HepG2 (cell line): ENCODE results near the gene HADHA. TPM values are rescaled to one million over a fixed set of nuclear protein-coding genes. Genes with fewer than 3 reads are reported as not detected.
A peak's percentile ranks its signal among the peaks of the same experiment; 100 is the strongest.

Source experiments
- FOSL2 ChIP-seq: sonication (generic); formaldehyde crosslinking; IDR thresholded peaks from 2 replicates; pipeline ENCODE4 v1.4.0; 2020; ENCODE audit warnings: missing genetic modification reagents
- FOXO1 ChIP-seq: sonication (generic); formaldehyde crosslinking; IDR thresholded peaks from 2 replicates; pipeline ENCODE4 v1.4.0; 2020; ENCODE audit warnings: missing genetic modification reagents
- HMG20A ChIP-seq: IDR thresholded peaks from 2 replicates; pipeline ENCODE4 v1.6.1; 2016; ENCODE audit warnings: borderline replicate concordance
- HNF4A ChIP-seq: sonication (generic); formaldehyde crosslinking; IDR thresholded peaks from 2 replicates; pipeline ENCODE4 v1.4.0; 2020; ENCODE audit warnings: missing genetic modification reagents
- KLF16 ChIP-seq, 2 experiments: sonication (generic) in 1 of 2; formaldehyde crosslinking in 1 of 2; IDR thresholded peaks; 2 replicates each; pipeline versions ENCODE4 v1.6.1 to v1.8.0; 2016 to 2023; ENCODE audit warnings: missing genetic modification reagents in 2 of 2, missing compliant biosample characterization in 1 of 2
- LRRFIP1 ChIP-seq: sonication (generic); formaldehyde crosslinking; conservative IDR thresholded peaks from 2 replicates; pipeline ENCODE4 v1.4.0; 2020; ENCODE audit warnings: missing genetic modification reagents
- MAX ChIP-seq: IDR thresholded peaks from 2 replicates; pipeline ENCODE4 v1.6.1; 2012; ENCODE audit warnings: inconsistent platforms
- NCOA2 ChIP-seq: sonication (generic); formaldehyde crosslinking; IDR thresholded peaks from 2 replicates; pipeline ENCODE4 v1.8.0; 2022; ENCODE audit warnings: inconsistent platforms
- NFIC ChIP-seq: IDR thresholded peaks from 2 replicates; pipeline ENCODE4 v1.6.1; 2012; ENCODE audit warnings: mild to moderate bottlenecking, low read length, inconsistent platforms
- ONECUT2 ChIP-seq: sonication (generic); formaldehyde crosslinking; IDR thresholded peaks from 2 replicates; pipeline ENCODE4 v1.4.0; 2020; ENCODE audit warnings: missing genetic modification reagents
- SAP130 ChIP-seq: IDR thresholded peaks from 2 replicates; pipeline ENCODE4 v1.6.1; 2016; ENCODE audit warnings: low read depth
- SMAD3 ChIP-seq: sonication (generic); formaldehyde crosslinking; IDR thresholded peaks from 2 replicates; pipeline ENCODE4 v1.4.0; 2020; ENCODE audit warnings: missing genetic modification reagents
- TEAD3 ChIP-seq: optimal IDR thresholded peaks from 2 replicates; pipeline ENCODE3; 2016; ENCODE audit warnings: borderline replicate concordance
- TGIF2 ChIP-seq: IDR thresholded peaks from 2 replicates; pipeline ENCODE4 v1.6.1; 2016; ENCODE audit warnings: control low read depth, missing compliant biosample characterization
- ZFYVE20 ChIP-seq: sonication (generic); formaldehyde crosslinking; IDR thresholded peaks from 2 replicates; pipeline ENCODE4 v1.8.0; 2023; ENCODE audit warnings: low read depth, mild to moderate bottlenecking, moderate library complexity, missing genetic modification reagents, borderline replicate concordance
- ZNF234 ChIP-seq: sonication (generic); formaldehyde crosslinking; conservative IDR thresholded peaks from 2 replicates; pipeline ENCODE4 v1.5.1; 2020; ENCODE audit warnings: mild to moderate bottlenecking, missing genetic modification reagents
- ZNF644 ChIP-seq: IDR thresholded peaks from 2 replicates; pipeline ENCODE4 v1.6.1; 2016; ENCODE audit warnings: low read depth
- ZNF781 ChIP-seq: sonication (generic); formaldehyde crosslinking; IDR thresholded peaks from 2 replicates; pipeline ENCODE4 v1.5.1; 2020; ENCODE audit warnings: borderline replicate concordance, mild to moderate bottlenecking, missing genetic modification reagents; ENCODE audit errors: not compliant biosample characterization
- polyA plus RNA-seq, 8 experiments: library from polyadenylated mRNA; depleted of rRNA in 3 of 8; stranded (reverse) in 7 of 8; unstranded in 1 of 8; fragments of >200 nt; fragmentation: Illumina TruSeq in 4 of 8; extraction: Trizol in 4 of 8; gene quantifications; 2 replicates each; pipeline versions ENCODE4 v1.2.1 to v1.2.3, GENCODE V29; 2011 to 2016; ENCODE audit warnings: low read depth in 4 of 8, missing spikeins in 1 of 8, mixed read lengths in 1 of 8; ENCODE audit not compliant: insufficient read depth in 1 of 8
- total RNA-seq, 5 experiments: library from RNA; depleted of rRNA; stranded (reverse); fragments of >200 nt; fragmentation: Illumina TruSeq; extraction: Trizol; gene quantifications; 2 replicates each; pipeline ENCODE4 v1.2.3, GENCODE V29; 2016; ENCODE audit warnings: low read depth in 1 of 5
- TF ChIP-seq, protein P1 (sequence below): IDR thresholded peaks from 2 replicates; pipeline ENCODE4 v1.4.0; 2020; ENCODE audit warnings: mild to moderate bottlenecking, missing genetic modification reagents
- TF ChIP-seq, protein P2 (sequence below): sonication (generic); formaldehyde crosslinking; IDR thresholded peaks from 2 replicates; pipeline ENCODE4 v1.5.0; 2020; ENCODE audit warnings: mild to moderate bottlenecking, missing genetic modification reagents, borderline replicate concordance

Gene HADHA
- total and polyA plus RNA-seq, 2 of the 13 experiments (the other 11 are each of a cell fraction or from before 2014, with no cell fraction given), result 102 to 270 TPM

DNA sequence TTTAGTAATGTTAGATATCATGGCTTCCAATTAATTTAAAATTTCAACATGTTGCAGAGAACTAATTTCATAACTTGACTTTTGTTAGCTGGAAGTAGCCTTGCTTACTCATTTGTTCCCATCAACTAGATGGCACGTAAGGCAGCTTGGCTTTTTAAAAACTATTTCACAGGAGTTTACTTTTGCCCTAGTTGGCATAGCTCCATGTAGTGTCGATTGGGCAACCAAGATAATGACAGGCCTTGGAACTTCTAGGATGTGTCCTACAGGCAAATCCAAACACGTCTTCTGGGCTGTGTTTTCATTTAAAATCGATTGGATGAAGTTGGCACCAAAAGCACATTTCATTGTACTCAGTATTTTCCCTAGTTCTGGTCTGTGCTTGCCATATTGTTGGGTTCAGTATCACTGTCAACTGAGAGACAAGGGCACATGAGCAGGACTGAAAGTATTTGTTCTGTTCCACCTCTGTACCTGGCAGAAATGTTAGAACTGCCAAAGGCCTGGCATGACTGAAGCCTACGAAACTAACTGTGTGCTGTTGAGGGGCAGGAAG lies 29.7 kb upstream of the HADHA start (continued):
- TF ChIP-seq SMAD3 (CRISPR knock-in tag), result peak; percentile 55; the same call in 1 of the 2 replicates
- peak; percentile 90 for TF ChIP-seq ONECUT2 (CRISPR knock-in tag)
- 0 out of 2 replicates have a peak, but pooled peaks have one; percentile 38 for TF ChIP-seq NCOA2 (CRISPR knock-in tag)
- peak; percentile 39; the same call in 1 of the 2 replicates for TF ChIP-seq FOXO1 (CRISPR knock-in tag)
- TF ChIP-seq ZNF781 (CRISPR knock-in tag), result no peak
- TF ChIP-seq ZFYVE20 (CRISPR knock-in tag), result no peak
- TF ChIP-seq SAP130, result 0 out of 2 replicates have a peak, but pooled peaks have one; percentile 15
- peak; percentile 80; the same call in 1 of the 2 replicates for TF ChIP-seq ZNF644 (CRISPR knock-in tag)
- TF ChIP-seq, protein P1, sequence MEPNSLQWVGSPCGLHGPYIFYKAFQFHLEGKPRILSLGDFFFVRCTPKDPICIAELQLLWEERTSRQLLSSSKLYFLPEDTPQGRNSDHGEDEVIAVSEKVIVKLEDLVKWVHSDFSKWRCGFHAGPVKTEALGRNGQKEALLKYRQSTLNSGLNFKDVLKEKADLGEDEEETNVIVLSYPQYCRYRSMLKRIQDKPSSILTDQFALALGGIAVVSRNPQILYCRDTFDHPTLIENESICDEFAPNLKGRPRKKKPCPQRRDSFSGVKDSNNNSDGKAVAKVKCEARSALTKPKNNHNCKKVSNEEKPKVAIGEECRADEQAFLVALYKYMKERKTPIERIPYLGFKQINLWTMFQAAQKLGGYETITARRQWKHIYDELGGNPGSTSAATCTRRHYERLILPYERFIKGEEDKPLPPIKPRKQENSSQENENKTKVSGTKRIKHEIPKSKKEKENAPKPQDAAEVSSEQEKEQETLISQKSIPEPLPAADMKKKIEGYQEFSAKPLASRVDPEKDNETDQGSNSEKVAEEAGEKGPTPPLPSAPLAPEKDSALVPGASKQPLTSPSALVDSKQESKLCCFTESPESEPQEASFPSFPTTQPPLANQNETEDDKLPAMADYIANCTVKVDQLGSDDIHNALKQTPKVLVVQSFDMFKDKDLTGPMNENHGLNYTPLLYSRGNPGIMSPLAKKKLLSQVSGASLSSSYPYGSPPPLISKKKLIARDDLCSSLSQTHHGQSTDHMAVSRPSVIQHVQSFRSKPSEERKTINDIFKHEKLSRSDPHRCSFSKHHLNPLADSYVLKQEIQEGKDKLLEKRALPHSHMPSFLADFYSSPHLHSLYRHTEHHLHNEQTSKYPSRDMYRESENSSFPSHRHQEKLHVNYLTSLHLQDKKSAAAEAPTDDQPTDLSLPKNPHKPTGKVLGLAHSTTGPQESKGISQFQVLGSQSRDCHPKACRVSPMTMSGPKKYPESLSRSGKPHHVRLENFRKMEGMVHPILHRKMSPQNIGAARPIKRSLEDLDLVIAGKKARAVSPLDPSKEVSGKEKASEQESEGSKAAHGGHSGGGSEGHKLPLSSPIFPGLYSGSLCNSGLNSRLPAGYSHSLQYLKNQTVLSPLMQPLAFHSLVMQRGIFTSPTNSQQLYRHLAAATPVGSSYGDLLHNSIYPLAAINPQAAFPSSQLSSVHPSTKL (CRISPR knock-in tag), result peak; percentile 84
- no peak for TF ChIP-seq ZNF234
- TF ChIP-seq LRRFIP1 (CRISPR knock-in tag), result no peak
- TF ChIP-seq FOSL2 (CRISPR knock-in tag), result peak; percentile 70
- TF ChIP-seq NFIC, result peak; percentile 92
- 0 out of 2 replicates have a peak, but pooled peaks have one; percentile 22 for TF ChIP-seq MAX
- TF ChIP-seq, protein P2, sequence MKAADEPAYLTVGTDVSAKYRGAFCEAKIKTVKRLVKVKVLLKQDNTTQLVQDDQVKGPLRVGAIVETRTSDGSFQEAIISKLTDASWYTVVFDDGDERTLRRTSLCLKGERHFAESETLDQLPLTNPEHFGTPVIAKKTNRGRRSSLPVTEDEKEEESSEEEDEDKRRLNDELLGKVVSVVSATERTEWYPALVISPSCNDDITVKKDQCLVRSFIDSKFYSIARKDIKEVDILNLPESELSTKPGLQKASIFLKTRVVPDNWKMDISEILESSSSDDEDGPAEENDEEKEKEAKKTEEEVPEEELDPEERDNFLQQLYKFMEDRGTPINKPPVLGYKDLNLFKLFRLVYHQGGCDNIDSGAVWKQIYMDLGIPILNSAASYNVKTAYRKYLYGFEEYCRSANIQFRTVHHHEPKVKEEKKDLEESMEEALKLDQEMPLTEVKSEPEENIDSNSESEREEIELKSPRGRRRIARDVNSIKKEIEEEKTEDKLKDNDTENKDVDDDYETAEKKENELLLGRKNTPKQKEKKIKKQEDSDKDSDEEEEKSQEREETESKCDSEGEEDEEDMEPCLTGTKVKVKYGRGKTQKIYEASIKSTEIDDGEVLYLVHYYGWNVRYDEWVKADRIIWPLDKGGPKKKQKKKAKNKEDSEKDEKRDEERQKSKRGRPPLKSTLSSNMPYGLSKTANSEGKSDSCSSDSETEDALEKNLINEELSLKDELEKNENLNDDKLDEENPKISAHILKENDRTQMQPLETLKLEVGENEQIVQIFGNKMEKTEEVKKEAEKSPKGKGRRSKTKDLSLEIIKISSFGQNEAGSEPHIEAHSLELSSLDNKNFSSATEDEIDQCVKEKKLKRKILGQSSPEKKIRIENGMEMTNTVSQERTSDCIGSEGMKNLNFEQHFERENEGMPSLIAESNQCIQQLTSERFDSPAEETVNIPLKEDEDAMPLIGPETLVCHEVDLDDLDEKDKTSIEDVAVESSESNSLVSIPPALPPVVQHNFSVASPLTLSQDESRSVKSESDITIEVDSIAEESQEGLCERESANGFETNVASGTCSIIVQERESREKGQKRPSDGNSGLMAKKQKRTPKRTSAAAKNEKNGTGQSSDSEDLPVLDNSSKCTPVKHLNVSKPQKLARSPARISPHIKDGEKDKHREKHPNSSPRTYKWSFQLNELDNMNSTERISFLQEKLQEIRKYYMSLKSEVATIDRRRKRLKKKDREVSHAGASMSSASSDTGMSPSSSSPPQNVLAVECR (CRISPR knock-in tag), result peak; percentile 24; the same call in 1 of the 2 replicates
- peak; percentile 48 for TF ChIP-seq HNF4A (CRISPR knock-in tag)
- peak; percentile 33 for TF ChIP-seq TEAD3 (CRISPR knock-in tag)
- TF ChIP-seq TGIF2 (CRISPR knock-in tag), result peak; percentile 75; the same call in 1 of the 2 replicates
- TF ChIP-seq HMG20A (CRISPR knock-in tag), result peak; percentile 74
- peak in 1 of 2 experiments; percentile 37; a peak in 1 of 4 replicates for TF ChIP-seq KLF16 (CRISPR knock-in tag; IDR thresholded peaks at IDR 0.05)
